Osteocyte (in vitro differentiated cells): ENCODE measurements around the gene TENT5C. TPM values are rescaled to one million over a fixed set of nuclear protein-coding genes. Genes with fewer than 3 reads are reported as not detected.

Experiments used
- DNase-seq: peaks from one replicate; pipeline ENCODE4 v3.0.0; 2021; ENCODE audit warnings: mixed read lengths; ENCODE audit not compliant: unreplicated experiment; ENCODE audit errors: extremely low spot score
- H3K27ac Mint-ChIP-seq: one replicate; pipeline ENCODE4 v1.8.0; 2021; ENCODE audit warnings: mild to moderate bottlenecking, mixed read lengths; ENCODE audit not compliant: unreplicated experiment
- H3K27me3 Mint-ChIP-seq: one replicate; pipeline ENCODE4 v1.8.0; 2021; ENCODE audit warnings: mixed read lengths; ENCODE audit not compliant: unreplicated experiment
- H3K36me3 Mint-ChIP-seq: one replicate; pipeline ENCODE4 v1.8.0; 2021; ENCODE audit warnings: mixed read lengths; ENCODE audit not compliant: unreplicated experiment
- H3K4me1 Mint-ChIP-seq: one replicate; pipeline ENCODE4 v1.8.0; 2021; ENCODE audit warnings: mixed read lengths; ENCODE audit not compliant: unreplicated experiment
- H3K4me3 Mint-ChIP-seq: one replicate; pipeline ENCODE4 v1.8.0; 2021; ENCODE audit warnings: mild to moderate bottlenecking, moderate library complexity, mixed read lengths; ENCODE audit not compliant: unreplicated experiment
- H3K9me3 Mint-ChIP-seq: one replicate; pipeline ENCODE4 v1.8.0; 2021; ENCODE audit warnings: mixed read lengths; ENCODE audit not compliant: unreplicated experiment
- CTCF ChIP-seq: fragments of 200-600 bp; sonication (generic); IDR thresholded peaks from 2 replicates; pipeline ENCODE4 v1.5.0; 2021; ENCODE audit warnings: antibody characterized with exemption, mild to moderate bottlenecking, moderate library complexity
- total RNA-seq: library from RNA; stranded (reverse); gene quantifications from 2 replicates; pipeline ENCODE4 v1.2.1, GENCODE V29; 2021

TENT5C gene
- total RNA-seq, 1 donor from 2014 or later = 0.08 TPM

DNA sequence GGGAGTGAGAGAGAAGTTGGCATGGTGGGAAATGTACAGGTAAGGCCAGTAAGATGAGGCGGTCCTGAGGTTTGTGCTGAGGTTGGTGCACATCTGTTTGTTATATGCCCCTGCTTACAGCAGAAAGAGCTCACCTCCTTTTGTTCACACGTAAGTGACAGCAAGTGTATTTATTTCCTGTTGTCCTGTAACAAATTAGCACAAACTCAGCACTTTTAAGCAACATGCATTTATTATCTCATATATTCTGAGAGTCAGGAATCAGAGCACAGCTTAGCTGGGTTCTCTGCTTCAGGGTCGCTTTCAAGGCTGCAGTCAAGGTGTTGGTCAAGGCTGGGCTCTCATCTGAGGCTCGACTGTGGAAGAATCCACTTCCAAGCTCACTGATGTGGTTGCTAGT, 45.8 kb downstream of the TENT5C start:
- no peak for DNase-seq
- no peaks in the 10 kb centered on the region for H3K9me3 Mint-ChIP-seq
- H3K4me3 Mint-ChIP-seq = no peak overlapping the region
- TF ChIP-seq CTCF = no peak
- H3K27me3 Mint-ChIP-seq = peaks cover 3% of the 10 kb centered on the region
- H3K4me1 Mint-ChIP-seq = no peaks in the 10 kb centered on the region
- no peaks in the 10 kb centered on the region for H3K36me3 Mint-ChIP-seq
- no peak overlapping the region for H3K27ac Mint-ChIP-seq

- DNase-seq = no peak
- H3K4me3 Mint-ChIP-seq = no peak overlapping the region
- peaks cover 3% of the 10 kb centered on the region for H3K27me3 Mint-ChIP-seq
- no peak overlapping the region for H3K27ac Mint-ChIP-seq
- H3K4me1 Mint-ChIP-seq = peaks cover 3% of the 10 kb centered on the region
- H3K36me3 Mint-ChIP-seq = no peaks in the 10 kb centered on the region
- no peaks in the 10 kb centered on the region for H3K9me3 Mint-ChIP-seq
- TF ChIP-seq CTCF = no peak
These were observed 46.6 kb downstream of the TENT5C start for GRCh38 chr1:117652421-117652820.

DNA sequence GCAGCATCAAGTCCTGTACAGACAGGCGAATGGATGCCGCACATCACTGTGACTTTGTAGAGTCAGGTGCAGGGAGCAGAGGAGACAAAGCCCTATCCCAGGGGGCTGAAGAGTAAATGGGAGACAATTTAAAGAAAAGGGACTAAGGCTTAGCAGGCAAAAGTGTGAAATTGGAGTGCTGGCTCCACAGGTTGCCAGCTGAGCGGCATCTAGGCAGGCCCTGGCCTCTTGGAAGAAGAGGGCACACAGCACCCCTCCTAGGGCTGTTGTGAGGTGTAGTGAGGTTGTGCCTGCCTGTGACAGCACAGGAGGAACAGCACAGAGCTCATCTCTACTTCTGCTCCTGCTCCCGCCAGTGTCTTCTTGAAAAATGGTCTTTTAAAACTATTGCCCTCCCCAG, 47.3 kb downstream of the TENT5C start:
- Mint-ChIP-seq H3K27me3 (peaks cover 3% of the 10 kb centered on the region), H3K4me3 (no peak overlapping the region), H3K4me1 (peaks cover 3% of the 10 kb centered on the region), H3K9me3 (no peaks in the 10 kb centered on the region), H3K36me3 (no peaks in the 10 kb centered on the region), H3K27ac (no peak overlapping the region)
- DNase-seq = no peak
- TF ChIP-seq CTCF = no peak

DNA sequence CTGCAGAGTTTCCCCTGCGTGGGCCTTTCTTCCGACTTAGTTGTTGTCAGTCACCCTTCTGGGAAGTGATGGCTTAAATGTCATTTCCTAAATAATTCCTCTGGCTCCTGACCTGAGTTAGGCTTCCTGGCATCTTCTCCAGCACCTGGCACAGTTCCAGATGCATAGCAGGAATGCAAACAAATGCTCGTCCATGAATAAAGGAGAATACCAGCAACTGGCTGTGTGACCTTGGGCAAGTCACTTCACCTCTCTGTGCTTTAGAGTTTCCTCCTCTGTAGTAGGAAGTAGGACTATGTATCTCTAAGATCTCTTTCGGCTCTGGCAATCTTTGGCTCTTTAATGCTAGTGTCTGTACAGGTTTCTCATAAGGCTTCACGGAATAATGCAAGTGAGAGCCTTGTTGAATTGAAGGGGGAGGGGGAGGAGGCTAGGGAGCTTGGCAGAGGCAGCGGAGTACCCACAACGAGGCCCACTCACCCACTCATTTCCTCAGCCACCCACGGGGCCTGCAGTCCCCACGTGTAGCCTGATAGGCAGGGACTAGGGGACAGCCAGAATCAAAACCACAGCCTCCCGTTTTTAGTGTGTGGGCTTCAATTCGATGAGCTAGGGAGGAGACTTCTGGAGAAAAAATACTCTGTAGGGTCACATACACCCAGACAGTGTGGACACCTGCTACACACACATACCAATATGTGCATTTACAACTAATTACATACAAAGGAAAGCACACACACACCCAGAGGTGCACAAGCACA, 48.1 kb downstream of the TENT5C start:
- no peak overlapping the region for H3K4me3 Mint-ChIP-seq
- no peaks in the 10 kb centered on the region for H3K27me3 Mint-ChIP-seq
- H3K4me1 Mint-ChIP-seq = peaks cover 3% of the 10 kb centered on the region
- DNase-seq = no peak
- H3K9me3 Mint-ChIP-seq = no peaks in the 10 kb centered on the region
- H3K27ac Mint-ChIP-seq = no peak overlapping the region
- no peak for TF ChIP-seq CTCF
- H3K36me3 Mint-ChIP-seq = no peaks in the 10 kb centered on the region

- Mint-ChIP-seq H3K27ac (no peak overlapping the region), H3K36me3 (no peaks in the 10 kb centered on the region), H3K9me3 (no peaks in the 10 kb centered on the region), H3K4me3 (no peak overlapping the region), H3K4me1 (peaks cover 3% of the 10 kb centered on the region), H3K27me3 (no peaks in the 10 kb centered on the region)
- no peak for DNase-seq
- no peak for TF ChIP-seq CTCF
These were observed 48.8 kb downstream of the TENT5C start for GRCh38 chr1:117654493-117655219.
